GM18868 (cell line): Measurements from ENCODE around the gene LLGL2.

ENCODE experiments used
- ATAC-seq: cut with Tn5 transposase; IDR thresholded peaks from one replicate; pipeline ENCODE4 v1.9.1; 2021; ENCODE audit warnings: mild to moderate bottlenecking, moderate library complexity; ENCODE audit not compliant: unreplicated experiment

The LLGL2 gene

DNA sequence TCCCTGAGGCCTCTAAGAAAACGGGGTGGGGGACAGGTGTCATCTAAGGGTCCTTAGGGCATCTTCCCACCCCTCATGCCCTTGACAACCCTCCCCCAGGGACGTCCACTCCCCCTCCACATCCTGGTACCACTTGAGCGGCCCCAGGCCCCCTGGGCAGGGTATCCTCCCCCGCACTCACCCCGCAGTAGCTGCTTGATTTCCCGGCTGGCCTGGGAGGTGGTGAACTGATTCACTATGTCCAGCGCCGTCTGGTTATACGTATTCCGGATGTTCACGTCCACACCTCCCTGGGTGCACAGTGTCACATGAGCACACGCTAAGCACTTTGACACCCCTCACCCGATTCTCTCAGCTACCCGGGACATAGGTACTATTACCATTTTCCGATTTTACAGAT lies 19.9 kb upstream of the LLGL2 start:
- ATAC-seq = no peak

DNA sequence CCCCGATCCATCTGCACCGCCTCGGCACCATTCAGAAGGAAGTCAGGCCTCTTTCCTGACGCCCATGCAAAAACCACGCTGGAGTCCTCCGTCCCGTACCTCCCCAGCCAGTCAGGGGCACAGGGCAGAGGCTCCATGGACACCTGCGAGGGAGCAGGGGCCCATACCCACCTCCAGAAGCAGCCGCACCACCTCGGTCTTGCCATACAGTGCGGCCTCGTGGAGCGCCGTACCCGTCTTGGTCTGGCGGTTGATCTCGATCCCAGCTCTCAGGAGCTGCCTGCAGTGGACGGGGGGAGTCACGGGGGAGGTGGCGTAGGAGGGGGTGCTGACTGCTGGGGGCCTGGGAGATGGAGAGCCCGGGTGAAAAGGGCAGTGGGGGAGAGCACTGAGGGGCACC lies 19.4 kb upstream of the LLGL2 start:
- ATAC-seq = no peak

DNA sequence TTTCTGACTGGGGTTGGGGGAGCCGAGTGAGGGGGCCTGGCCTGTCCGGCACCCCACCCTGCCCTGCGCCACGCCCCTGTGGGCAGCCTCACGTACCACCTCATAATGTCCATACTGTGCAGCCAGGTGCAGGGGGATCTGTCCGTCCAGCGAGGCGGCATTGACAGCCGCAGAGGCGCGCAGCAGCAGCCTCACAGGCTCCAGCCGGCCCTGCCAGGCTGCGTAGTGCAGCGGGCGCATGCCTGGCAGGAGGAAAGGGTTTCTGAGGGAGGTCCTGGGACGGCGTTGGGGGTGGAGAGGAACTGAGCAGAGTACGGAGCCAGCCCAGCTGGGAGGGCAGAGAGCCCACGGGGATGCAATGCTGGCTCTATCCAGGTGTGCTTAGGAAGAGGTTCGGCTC lies 18.6 kb upstream of the LLGL2 start:
- ATAC-seq = no peak

DNA sequence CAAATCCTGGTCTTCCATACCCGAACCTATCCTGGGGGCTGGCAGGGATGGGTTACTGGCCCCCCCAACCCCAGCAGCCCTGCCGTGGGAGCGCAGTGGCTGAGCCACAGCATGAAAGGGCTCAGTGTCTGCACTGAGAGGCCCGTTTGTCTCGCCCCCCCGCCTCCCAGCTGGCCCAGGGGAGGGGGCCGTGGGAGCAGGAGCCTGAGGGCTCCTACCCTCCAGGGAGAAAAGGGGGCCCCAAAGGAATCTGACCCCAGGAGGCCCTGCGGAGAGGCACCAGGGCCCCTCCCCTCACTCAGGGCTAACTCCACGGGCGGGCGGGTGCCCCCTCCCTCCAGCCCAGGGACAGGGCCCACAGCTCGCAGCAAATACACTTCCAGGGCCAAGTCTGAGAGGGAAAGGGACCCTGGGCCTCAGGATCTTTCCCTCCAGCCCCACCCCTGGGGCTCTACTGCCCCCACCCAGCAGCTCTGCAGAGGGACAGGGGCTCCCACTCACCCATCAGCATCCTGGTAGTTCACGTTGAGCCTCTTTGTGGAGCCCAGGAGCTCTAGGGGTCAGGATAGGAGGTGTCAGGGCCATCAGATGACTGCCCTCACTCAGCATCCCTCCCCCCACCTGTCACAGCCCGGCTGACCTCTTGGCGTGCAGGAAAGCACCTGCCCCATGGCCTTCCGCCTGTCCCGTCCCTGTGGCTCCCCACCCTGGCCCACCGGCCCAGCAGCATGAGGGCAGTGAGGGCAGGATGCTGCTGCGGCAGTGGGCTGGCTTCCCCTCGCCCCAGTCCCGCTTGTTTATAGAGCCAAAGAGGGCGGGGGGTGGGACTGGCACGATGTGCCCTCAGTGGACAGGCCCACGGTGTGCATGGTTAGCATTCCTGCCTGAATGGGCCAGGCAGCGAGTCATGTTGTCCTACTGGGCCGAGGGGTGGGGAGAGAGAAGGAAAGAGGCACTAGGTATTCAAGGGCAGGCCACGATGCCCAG lies 17.5 kb upstream of the LLGL2 start:
- ATAC-seq = no peak

DNA sequence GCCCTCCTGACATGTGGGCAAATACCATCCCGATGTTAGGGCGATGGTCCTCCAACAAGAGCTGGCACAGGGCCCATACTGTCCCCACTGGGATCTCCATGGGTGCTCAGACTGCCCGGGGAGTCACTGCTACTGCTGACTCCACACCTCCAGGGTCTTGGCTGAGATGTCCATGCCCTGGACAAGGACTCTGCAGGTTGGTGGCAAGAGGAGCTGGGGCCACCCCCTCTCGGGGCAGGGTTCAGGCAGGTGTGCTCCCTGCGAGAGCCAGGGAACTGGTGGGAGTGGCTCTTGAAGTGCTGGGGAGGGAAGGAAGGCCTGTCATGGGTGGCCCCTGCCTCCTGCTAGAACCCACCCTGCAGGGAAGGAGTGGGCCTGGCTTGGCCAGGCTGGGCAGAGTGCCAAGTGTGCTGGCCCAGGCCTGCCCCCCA lies 16.6 kb upstream of the LLGL2 start:
- ATAC-seq = no peak

DNA sequence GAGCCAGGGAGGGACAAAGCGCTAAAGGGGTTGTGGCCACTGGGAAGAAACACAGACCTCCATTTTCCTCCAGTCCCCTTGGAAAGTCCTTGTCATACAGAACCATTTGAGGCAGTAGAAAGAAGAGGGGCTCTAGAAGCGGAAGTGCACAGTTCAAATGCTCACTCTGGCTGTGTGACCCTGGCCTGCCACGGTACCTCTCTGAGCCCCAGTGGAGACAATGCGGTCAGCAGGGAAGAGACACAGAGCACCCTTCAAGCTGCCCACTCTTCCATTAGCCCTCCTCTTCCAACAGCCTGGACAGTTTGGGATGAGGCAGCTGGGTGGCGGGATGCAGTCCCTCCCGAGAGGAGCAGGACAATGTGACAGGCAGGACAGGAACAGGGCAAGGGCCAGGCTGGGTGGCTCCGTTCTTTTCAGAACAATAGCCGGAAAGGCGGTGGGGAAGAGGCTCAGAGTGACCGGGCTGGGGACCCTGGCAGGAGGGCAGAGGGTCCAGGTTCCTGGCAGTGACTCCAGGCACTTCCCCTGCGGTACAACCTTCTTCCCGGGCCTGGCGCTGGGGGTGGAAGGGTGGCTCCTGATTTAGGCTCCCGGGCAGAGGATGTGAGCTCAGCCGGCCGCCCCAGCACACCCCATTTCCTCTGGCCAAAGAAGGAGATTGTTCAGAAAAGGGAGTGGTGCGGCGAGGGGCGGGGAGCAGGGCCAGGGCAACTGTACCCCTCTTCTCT lies 15.8 kb upstream of the LLGL2 start:
- no peak for ATAC-seq

DNA sequence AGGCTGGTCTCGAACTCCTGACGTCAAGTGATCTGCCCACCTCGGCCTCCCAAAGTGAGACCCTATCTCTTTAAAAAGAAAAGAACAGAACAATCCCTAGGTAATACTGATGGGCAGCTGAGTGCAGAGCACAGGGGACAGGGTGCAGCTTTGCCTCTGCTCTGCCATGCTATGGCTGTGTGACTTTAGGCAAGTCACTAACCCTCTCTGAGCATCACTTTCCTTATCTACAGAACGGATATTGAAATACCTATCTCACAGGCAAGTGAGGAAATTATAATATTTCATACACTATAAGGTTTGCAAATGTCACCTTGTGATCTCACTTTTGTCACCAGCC lies 14.3 kb upstream of the LLGL2 start:
- ATAC-seq = no peak

DNA sequence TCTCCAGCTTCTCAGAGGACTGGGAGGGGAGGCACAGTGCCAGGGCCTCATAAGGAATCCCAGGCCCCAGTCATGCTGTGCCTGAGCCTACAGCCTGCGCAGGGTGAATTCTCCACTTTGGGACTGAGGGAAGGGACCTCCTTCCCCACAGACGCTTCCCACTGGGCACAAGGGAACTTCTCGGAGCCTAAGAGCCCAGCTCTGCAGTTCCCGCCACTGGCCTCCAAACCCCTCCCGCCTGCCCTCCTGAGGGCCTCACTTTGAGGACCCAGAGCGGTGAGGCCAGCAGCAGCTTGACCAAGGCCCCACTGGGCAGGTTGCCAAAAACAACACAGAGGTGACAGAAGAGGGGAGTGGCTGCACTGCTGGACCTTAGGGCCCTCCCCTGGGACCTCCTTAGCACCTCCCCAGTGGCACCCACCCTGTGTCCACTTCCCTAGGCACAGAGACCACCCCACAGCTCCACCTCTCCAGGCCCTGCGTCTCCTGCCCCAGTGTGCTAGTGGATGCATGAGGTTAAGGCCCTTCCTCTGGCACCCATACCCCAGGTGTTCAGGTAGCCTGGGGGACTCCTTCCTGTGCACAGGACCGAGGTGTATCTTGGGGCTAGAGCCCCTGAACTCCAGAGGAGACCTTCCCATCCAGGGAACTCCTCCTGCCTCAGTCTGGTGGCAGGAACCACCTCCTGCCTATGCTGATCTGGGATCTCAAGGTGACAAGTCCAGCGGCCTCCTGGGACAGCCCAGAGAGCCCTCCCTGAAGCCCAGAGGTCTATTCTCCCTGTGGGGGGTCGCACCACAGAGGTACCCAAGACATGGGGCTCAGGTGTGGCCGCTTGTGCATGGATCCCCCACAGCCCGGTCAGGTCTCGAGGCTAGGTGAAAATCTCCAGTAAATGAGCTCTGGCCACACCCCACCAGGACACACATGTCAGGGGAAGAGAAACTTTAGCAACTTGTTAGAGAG lies 13.6 kb upstream of the LLGL2 start:
- ATAC-seq = no peak

DNA sequence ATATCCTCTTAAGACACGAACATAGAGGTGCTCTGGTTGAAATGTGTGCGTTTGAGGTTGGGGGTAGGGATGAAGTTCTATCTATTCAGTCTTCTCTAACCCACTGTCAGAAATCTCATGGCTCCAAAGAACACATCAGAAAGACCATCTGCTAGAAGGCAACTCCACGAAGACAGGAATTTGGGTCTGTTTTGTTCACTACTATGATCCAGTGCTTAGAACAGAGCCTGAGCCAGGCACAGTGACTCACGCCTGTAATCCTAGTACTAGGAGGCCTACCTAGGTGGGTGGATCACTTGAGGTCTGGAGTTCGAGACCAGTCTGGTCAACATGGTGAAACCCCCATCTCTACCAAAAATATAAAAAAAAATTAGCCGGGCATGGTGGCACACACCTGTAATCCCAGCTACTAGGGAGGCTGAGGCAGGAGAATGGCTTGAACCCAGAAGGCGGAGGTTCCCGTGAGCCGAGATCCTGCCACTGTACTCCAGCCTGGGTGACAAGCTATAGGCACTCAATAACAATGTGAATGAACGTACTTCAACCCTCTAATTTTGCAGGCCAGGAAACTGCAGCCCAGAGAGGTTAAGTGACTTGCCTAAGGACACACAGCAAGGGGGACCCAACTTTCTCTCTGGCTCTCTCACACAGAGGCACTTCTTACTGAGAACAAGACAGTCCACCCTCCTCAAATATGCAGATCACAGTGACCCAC lies 12.4 kb upstream of the LLGL2 start:
- ATAC-seq = no peak

DNA sequence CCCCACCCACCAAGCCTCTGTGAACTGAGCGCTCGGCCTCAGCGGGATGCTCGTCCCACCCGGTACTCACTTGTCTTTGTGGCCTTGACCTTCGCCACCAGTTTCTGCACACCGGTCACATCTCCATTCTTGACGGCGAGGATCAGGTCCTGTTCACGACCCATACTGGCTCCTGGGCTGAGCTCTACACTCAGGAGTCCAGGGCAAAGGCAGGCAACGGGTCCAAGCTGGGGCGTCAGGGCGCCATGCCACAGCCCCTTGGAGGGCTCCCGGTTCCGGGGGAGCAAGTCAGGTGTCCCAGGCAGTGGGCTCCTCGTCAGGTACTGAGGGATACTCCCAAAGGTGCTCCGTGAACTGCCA lies 11.9 kb upstream of the LLGL2 start:
- ATAC-seq = no peak

DNA sequence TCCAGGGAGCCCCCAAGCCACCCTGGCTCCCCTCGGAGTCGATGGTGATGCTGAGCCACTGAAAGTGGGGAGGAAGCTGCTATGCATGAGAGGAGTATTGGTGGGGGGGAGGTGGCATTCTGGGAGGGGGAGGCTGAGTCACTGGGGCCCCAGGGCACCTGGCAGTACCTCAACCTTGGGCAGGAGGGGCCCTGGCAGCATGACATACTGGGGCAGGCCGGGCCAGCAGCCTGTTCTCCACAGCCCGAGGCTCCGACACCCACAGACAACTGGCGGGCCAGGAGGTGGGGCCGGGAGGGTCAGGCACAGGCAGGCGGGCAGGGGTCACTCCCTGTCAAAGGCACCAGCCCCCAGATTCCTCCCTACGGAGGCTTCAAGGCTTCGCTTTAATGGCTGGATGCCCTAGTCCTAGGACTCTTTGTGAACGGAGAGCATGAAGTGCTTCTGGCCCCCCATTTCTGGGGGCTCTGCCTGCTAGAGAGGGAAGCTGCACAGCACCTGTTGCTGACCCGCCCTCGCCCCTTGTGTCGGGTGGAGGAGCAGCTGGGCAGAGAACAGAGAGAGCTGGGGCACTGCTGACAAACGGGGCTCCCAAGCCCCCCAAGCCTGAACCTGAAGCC lies 11.1 kb upstream of the LLGL2 start:
- ATAC-seq = no peak

DNA sequence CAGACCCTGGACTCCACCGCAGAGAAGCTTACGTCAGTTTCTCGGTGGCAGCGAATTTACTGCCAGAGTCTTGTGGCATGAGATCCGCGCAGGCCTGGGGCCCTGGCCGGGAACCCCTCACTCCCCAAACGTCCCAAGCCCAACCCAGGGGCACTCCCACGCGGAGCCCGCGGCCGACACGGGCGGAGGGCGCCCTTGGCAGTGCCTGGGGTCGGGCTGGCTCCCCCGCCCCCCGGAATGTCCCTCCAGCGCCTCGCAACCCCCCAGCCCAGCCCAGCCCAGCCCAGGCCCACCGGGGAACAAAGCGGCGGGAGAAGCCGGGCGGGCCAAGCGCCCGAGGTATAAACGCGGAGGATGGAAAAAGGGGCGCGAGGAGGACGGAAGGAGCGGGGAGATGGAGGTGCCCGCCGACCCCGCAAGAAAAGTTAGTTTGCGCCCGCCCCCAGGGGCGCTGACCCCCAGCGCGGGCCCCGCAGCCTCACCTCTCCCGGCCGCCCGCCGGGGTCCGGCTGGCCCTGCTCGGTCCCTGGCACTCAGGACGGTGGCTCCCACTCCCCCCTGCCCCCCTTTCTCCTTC lies 10.5 kb upstream of the LLGL2 start:
- no peak for ATAC-seq

DNA sequence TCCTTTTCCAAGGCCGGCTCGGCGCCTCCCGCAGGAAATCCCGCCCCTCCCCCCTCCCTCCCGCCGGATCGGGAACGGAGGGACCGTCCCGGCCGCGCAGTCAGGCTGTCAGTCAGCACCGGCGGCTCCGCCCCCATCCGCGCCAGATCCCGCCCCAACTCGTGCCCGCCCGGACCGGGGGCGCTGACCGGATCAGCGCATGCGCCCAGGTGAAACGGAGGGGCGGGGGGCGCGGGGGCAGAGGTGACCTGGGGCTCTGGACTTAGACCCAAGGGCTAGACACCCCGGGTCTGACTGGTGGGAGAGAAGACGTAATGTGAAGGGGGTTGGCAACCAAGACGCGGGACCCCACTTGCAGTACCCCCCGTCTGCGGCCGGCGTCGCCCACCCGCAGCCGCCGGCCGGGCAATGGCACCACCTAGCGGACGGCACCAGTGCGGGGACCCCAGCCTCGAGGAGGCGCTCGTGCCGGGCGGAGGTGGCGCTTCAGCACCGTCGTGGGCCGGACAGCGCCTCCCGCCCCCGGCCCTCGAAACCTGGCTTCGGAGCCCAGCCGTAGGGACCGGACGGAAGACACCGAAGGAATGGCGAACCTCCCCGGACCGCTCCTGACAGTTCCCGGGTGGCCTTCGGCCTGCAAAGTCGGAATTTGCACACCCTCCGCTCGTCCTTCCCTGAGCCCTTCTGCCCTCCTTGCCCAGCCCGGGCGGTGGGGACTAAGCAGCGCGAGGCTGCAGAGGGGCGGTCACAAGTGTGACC lies 9.8 kb upstream of the LLGL2 start, which contains the start of gene CASKIN2:
Gene CASKIN2 (minus strand): TSS at position 42 of the 759 bp plus-strand sequence. CDS start 1,733 bp downstream, outside the sequence.
- ATAC-seq = peak; percentile 34

DNA sequence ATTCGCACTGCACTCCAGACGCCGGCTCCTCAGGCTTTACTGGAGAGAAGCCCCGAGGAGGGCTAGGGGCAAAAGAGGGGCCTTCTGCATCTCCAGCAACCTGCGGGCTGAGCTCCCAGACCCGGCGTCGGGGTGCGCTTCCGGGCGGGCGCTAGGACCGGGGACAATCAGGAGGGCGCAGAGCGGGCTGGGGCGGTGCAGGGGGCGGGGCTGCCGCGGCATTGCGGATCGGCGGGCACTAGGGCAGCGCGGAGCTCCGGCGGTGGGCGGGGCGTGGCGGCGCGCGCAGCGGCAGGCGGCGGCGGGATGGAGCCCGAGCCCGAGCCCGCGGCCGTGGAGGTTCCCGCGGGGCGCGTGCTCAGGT lies 9.3 kb upstream of the LLGL2 start, which contains the start of gene TSEN54:
Gene TSEN54 (plus strand): TSS at position 274 of the 364 bp plus-strand sequence. CDS start 33 bp downstream, at position 307.
- peak; percentile 69 for ATAC-seq

DNA sequence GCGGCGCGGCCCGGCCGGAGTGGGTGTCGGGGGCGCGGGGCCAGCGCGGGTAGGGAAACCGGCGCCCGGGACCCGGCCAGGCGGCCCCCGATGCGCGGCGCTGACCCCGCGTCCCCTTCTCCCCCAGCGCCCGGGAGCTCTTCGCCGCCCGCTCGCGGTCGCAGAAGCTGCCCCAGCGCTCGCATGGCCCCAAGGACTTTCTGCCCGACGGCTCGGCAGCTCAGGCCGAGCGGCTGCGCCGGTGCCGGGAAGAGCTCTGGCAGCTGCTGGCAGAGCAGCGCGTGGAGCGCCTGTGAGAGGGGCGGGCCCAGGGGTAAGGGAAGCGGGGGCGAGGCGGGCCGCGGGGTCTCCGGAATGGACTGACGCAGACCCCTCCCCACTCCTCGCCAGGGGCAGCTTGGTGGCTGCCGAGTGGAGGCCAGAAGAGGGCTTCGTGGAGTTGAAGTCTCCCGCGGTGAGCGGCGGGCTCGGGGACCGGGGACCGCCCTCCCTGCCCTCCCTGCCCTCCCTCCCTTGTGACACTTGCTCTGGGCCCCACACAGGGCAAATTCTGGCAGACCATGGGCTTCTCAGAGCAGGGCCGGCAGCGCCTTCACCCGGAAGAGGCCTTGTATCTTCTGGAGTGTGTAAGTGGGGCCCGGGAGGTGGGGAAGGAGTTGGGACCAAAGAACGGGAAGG lies 8.7 kb upstream of the LLGL2 start:
- ATAC-seq = peak; percentile 20

DNA sequence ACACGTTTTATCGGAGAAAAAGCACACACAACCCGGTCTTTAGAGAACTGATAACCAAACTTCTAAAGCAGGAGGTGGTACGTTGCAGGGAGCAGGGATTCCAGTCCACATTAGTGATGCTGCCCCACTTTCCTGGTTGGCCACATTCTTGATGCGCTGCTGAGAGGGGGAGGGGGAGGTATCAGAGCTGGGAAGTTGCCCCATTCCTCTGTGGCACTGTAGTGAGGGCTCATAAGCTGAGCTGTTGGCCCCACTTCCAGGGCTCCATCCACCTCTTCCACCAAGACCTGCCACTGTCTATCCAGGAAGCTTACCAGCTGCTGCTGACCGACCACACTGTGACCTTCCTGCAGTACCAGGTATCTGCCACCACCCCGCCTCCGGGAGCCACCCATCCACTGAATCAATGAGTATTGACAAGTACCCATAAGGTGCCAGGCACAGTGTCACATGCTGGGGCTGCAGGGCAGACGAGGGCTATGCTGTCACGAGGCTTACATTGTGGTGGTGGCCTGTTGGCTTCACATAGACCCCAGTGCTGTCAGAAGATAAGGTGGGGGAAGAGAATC lies 8.1 kb upstream of the LLGL2 start:
- ATAC-seq = no peak

DNA sequence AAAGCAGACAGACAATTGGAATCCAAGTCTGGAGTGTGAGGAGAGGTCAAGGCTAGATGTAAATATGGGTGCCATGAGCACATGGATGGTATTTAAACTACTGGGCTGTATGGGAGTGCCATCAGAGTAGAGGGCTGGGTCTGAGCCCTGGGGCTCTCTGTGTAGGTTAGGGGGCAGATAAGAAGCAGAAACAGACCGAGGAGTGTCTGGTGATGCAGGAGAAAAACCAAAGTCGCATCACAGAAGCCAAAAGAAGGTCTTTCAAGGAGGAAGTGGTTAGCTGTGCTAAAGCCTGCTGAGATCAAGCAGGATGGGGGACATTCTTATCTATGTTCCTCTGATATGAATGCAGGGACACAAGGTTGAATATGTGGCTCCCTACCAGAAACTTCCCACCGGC lies 7.3 kb upstream of the LLGL2 start:
- ATAC-seq = no peak
